Testis (tissue), 2 donors: ENCODE results near the gene MED8.

ENCODE experiments used
- POLR2A ChIP-seq: fragments of 450-650 bp; IDR thresholded peaks from one replicate; pipeline ENCODE4 v1.6.1; 2017; ENCODE audit warnings: antibody characterized with exemption, mild to moderate bottlenecking, moderate library complexity
- TF ChIP-seq, protein P1 (sequence below), 3 experiments: fragments of 450-650 bp in 2 of 3; fragments of 200-600 bp in 1 of 3; sonication (generic) in 1 of 3; IDR thresholded peaks; one replicate each; pipeline ENCODE4 v1.5.1; 2016 to 2019; ENCODE audit warnings: antibody characterized with exemption in 3 of 3, mild to moderate bottlenecking in 2 of 3, moderate library complexity in 1 of 3

GRCh38 chr1:43398227-43398626 is 8.6 kb upstream of the MED8 start:
- TF ChIP-seq, protein P1, sequence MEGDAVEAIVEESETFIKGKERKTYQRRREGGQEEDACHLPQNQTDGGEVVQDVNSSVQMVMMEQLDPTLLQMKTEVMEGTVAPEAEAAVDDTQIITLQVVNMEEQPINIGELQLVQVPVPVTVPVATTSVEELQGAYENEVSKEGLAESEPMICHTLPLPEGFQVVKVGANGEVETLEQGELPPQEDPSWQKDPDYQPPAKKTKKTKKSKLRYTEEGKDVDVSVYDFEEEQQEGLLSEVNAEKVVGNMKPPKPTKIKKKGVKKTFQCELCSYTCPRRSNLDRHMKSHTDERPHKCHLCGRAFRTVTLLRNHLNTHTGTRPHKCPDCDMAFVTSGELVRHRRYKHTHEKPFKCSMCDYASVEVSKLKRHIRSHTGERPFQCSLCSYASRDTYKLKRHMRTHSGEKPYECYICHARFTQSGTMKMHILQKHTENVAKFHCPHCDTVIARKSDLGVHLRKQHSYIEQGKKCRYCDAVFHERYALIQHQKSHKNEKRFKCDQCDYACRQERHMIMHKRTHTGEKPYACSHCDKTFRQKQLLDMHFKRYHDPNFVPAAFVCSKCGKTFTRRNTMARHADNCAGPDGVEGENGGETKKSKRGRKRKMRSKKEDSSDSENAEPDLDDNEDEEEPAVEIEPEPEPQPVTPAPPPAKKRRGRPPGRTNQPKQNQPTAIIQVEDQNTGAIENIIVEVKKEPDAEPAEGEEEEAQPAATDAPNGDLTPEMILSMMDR (IDR thresholded peaks at IDR 0.05), result no peak
- no peak for TF ChIP-seq POLR2A
